GM23248 (cell line): ENCODE data around the gene AFAP1.

ENCODE experiments used
- EZH2 ChIP-seq: fragments of 200-600 bp; sonication (generic); IDR thresholded peaks from 2 replicates; pipeline ENCODE4 v1.6.1; 2018; ENCODE audit warnings: antibody characterized with exemption, mild to moderate bottlenecking; ENCODE audit not compliant: insufficient read depth, poor library complexity, severe bottlenecking
- EZH2phosphoT487 ChIP-seq: fragments of 200-600 bp; sonication (generic); IDR thresholded peaks from 2 replicates; pipeline ENCODE4 v1.6.1; 2018; ENCODE audit warnings: antibody characterized with exemption, moderate library complexity, mild to moderate bottlenecking, low read depth; ENCODE audit not compliant: insufficient read depth

DNA sequence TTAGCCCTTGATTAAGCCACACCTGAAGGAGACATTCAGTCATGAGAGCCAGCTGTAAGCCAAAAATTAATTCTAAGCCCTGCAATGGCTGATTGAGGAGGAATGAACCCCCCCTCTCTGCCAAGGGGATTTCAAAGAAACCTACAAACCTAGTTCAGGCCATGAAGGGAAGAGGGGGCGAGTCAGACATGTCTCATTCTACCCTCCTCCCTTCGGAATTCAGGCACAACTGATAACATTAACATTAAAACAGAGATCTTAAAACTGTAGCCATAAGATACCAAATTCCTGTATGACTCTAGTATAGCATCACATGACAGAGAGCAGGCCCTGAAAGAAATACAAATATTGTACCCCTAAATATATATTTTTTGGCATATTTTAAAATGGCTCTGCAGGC, 40.4 kb upstream of the AFAP1 start:
- TF ChIP-seq EZH2, result no peak
- TF ChIP-seq EZH2phosphoT487, result no peak
